ENCODE results near the gene TPGS2. TPM values are rescaled to one million over a fixed set of nuclear protein-coding genes. Genes with fewer than 3 reads are reported as not detected.

The TPGS2 gene
- total and polyA plus RNA-seq, 2 of the 8 experiments (the other 6 are each of a cell fraction or from before 2014, with no cell fraction given): 151 to 273 TPM

- Histone ChIP-seq H2BK15ac (ENCODE audit: low read length) (no peak overlapping the region), H3K4me1 (replicated peaks in 1 of 4; ENCODE audit: control insufficient read depth in 3 of 4, insufficient read depth in 4 of 4, low read length in 3 of 4) (no peaks in the 10 kb centered on the region), H2BK120ac (replicated peaks; ENCODE audit: low read depth, low read length) (no peak overlapping the region)
- TF ChIP-seq SUZ12 (IDR thresholded peaks at IDR 0.05; ENCODE audit: low read length) (no peak), KDM4A (IDR thresholded peaks at IDR 0.05; ENCODE audit: low read depth, low read length, severe bottlenecking) (no peak), TAF7 (optimal IDR thresholded peaks at IDR 0.05; ENCODE audit: borderline replicate concordance, low read depth, low read length) (no peak), TAF1 (IDR thresholded peaks at IDR 0.05; ENCODE audit: low read depth, low read length) (no peak), RFX5 (IDR thresholded peaks at IDR 0.05; ENCODE audit: borderline replicate concordance, low read depth, low read length) (no peak), HDAC6 (IDR thresholded peaks at IDR 0.05; ENCODE audit: low read depth, low read length) (no peak), CTBP2 (IDR thresholded peaks at IDR 0.05; ENCODE audit: borderline replicate concordance, insufficient read depth, insufficient read length, low read length) (no peak), MAFK (IDR thresholded peaks at IDR 0.05; ENCODE audit: low read depth, low read length) (no peak), POLR2AphosphoS5 (IDR thresholded peaks at IDR 0.05; ENCODE audit: low read depth, low read length) (no peak), CBX5 (IDR thresholded peaks at IDR 0.05; ENCODE audit: low read depth, low read length) (no peak)
- TF ChIP-seq, protein P1, sequence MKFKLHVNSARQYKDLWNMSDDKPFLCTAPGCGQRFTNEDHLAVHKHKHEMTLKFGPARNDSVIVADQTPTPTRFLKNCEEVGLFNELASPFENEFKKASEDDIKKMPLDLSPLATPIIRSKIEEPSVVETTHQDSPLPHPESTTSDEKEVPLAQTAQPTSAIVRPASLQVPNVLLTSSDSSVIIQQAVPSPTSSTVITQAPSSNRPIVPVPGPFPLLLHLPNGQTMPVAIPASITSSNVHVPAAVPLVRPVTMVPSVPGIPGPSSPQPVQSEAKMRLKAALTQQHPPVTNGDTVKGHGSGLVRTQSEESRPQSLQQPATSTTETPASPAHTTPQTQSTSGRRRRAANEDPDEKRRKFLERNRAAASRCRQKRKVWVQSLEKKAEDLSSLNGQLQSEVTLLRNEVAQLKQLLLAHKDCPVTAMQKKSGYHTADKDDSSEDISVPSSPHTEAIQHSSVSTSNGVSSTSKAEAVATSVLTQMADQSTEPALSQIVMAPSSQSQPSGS (IDR thresholded peaks at IDR 0.05; ENCODE audit: low read length): no peak
- TF ChIP-seq, protein P2, sequence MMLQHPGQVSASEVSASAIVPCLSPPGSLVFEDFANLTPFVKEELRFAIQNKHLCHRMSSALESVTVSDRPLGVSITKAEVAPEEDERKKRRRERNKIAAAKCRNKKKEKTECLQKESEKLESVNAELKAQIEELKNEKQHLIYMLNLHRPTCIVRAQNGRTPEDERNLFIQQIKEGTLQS (IDR thresholded peaks at IDR 0.05; ENCODE audit: insufficient read depth, low read depth, low read length): no peak
These were observed 11.8 kb downstream of the TPGS2 start for GRCh38 chr18:36817039-36817438.

More at GRCh38 chr18:36817039-36817438, 11.8 kb downstream of the TPGS2 start:
- peaks cover 6 to 44% (median 20%) of the 10 kb centered on the region in 4 experiments; a peak in 7 of 8 replicates for H3K36me3 ChIP-seq (ENCODE audit: control insufficient read depth in 2 of 4, insufficient read depth in 4 of 4, low read length in 3 of 4)
- H4K5ac ChIP-seq (ENCODE audit: insufficient read length, low read depth, low read length): no peak overlapping the region
- no peak for FAIRE-seq
- H3K18ac ChIP-seq (ENCODE audit: extremely low read depth, low read length): no peak overlapping the region
- no peaks in the 10 kb centered on the region for H3K27me3 ChIP-seq (replicated peaks in 1 of 4; ENCODE audit: control insufficient read depth in 3 of 4, extremely low read depth in 1 of 4, insufficient read depth in 3 of 4, low read length in 3 of 4)
- no peak overlapping the region for H3K23ac ChIP-seq (ENCODE audit: insufficient read length)
- no peak overlapping the region for H2BK5ac ChIP-seq (ENCODE audit: low read depth, low read length)
- H4K20me1 ChIP-seq (replicated peaks in 1 of 2; ENCODE audit: control insufficient read depth in 1 of 2, insufficient read depth in 2 of 2, low read length in 2 of 2): no peaks in the 10 kb centered on the region
- H3K9me3 ChIP-seq (ENCODE audit: insufficient read depth in 2 of 2, low read depth in 1 of 2, low read length in 1 of 2): no peaks in the 10 kb centered on the region
- H3K79me1 ChIP-seq (ENCODE audit: low read depth, low read length): peaks cover 2% of the 10 kb centered on the region; the same call in 1 of the 2 replicates
- no peak overlapping the region for H4K91ac ChIP-seq (replicated peaks; ENCODE audit: insufficient read length, low read length)
- H3K27ac ChIP-seq (ENCODE audit: low read depth, low read length): no peak overlapping the region
- no peaks in the 10 kb centered on the region for H3K23me2 ChIP-seq (ENCODE audit: low read depth, low read length)
- H3K79me2 ChIP-seq (ENCODE audit: control insufficient read depth in 1 of 2, insufficient read depth in 2 of 2, low read length in 2 of 2): no peaks in the 10 kb centered on the region
- WGBS, 2 experiments (ENCODE audit: extremely low coverage in 1 of 2, insufficient coverage in 1 of 2, insufficient read length in 1 of 2, insufficient replicate concordance in 2 of 2, low coverage in 1 of 2, low lambda C conversion rate in 2 of 2, missing lambda C conversion rate in 1 of 2): 70% methylated on average over 1 of the region's 1 CpG; no CpG with 5 or more reads in 1 of the 2 experiments
- no peak overlapping the region for H3K9ac ChIP-seq (replicated peaks in 1 of 4; ENCODE audit: extremely low read depth in 1 of 4, low read depth in 3 of 4, low read length in 3 of 4)
- H2BK12ac ChIP-seq (ENCODE audit: low read depth, low read length): no peak overlapping the region
- no peak overlapping the region for H3K4me3 ChIP-seq (ENCODE audit: extremely low read depth in 1 of 4, insufficient read depth in 2 of 4, low read depth in 3 of 4, low read length in 4 of 4)
- CTCF ChIA-PET (ENCODE audit: partially characterized antibody): interaction anchor here (0.8 to 1.2 kb wide), 2 partner anchors 37 to 51 kb away, joined by 3 read pairs; no protein-coding TSS in a partner anchor
- H2AK5ac ChIP-seq (ENCODE audit: low read depth, low read length): no peak overlapping the region
- H4K8ac ChIP-seq (ENCODE audit: extremely low read depth, insufficient read depth, low read length): no peak overlapping the region
- no peak overlapping the region for H3K14ac ChIP-seq (ENCODE audit: insufficient read length)
- H3K4me2 ChIP-seq (ENCODE audit: insufficient read depth in 1 of 2, low read depth in 2 of 2, low read length in 2 of 2): no peak overlapping the region
- H2AFZ ChIP-seq (ENCODE audit: low read length): no peak overlapping the region
- no peak overlapping the region for H2BK20ac ChIP-seq (ENCODE audit: low read length)
- DNase-seq (ENCODE audit: low read depth in 1 of 2, low spot score in 2 of 2): no peak
- POLR2A ChIA-PET (ENCODE audit: partially characterized antibody): no interaction called here
- H3K56ac ChIP-seq (replicated peaks; ENCODE audit: insufficient read length, low read depth, low read length): no peak overlapping the region
- no peak overlapping the region for H3K4ac ChIP-seq (replicated peaks; ENCODE audit: insufficient read length, low read depth, low read length)

Data from H1 (cell line).